ENCODE data around the gene ANKZF1.

GRCh38 chr2:219246559-219246958 is 17.0 kb downstream of the ANKZF1 start:
- TF ChIP-seq MXI1 (IDR thresholded peaks at IDR 0.05; ENCODE audit: borderline replicate concordance, low read depth, low read length), result no peak
- TF ChIP-seq CTCF (conservative IDR thresholded peaks at IDR 0.05; ENCODE audit: low read depth, low read length), result no peak
- TF ChIP-seq POLR2A (IDR thresholded peaks at IDR 0.05; ENCODE audit: low read depth, low read length), result no peak
- TF ChIP-seq SMC3 (IDR thresholded peaks at IDR 0.05; ENCODE audit: low read depth, low read length), result no peak
- TF ChIP-seq CEBPB (IDR thresholded peaks at IDR 0.05; ENCODE audit: low read depth, low read length), result no peak
- TF ChIP-seq BHLHE40 (IDR thresholded peaks at IDR 0.05; ENCODE audit: low read depth, low read length), result no peak
- TF ChIP-seq MAZ (IDR thresholded peaks at IDR 0.05; ENCODE audit: borderline replicate concordance, low read depth, low read length), result no peak
- no peak for TF ChIP-seq RFX5 (IDR thresholded peaks at IDR 0.05; ENCODE audit: low read depth, low read length)
- no peak for TF ChIP-seq ELK1 (IDR thresholded peaks at IDR 0.05; ENCODE audit: borderline replicate concordance, low read depth, low read length)
- no peak for TF ChIP-seq RAD21 (IDR thresholded peaks at IDR 0.05; ENCODE audit: low read length)
- no peak for TF ChIP-seq MAFK (IDR thresholded peaks at IDR 0.05; ENCODE audit: low read depth, low read length)
- TF ChIP-seq USF2 (IDR thresholded peaks at IDR 0.05; ENCODE audit: low read depth, low read length), result no peak
- no peak for TF ChIP-seq RCOR1 (IDR thresholded peaks at IDR 0.05; ENCODE audit: insufficient replicate concordance, low read length)
